GM12878 (cell line): Measurements from ENCODE around the gene TNIP1. TPM values are rescaled to one million over a fixed set of nuclear protein-coding genes. Genes with fewer than 3 reads are reported as not detected.

ENCODE experiments used
- ATAC-seq: fragments of 200-7000 bp; cut with Tn5 transposase; 3 replicates; pipeline ENCODE4 v1.9.1; 2020; ENCODE audit warnings: mild to moderate bottlenecking, moderate library complexity
- BruUV-seq: library from RNA; stranded (reverse); fragments of 400-500 nt; replicated peaks from 2 replicates; lab custom pipeline; 2021; lab: Mats Ljungman, UMichigan
- CTCF ChIA-PET: fragments of 300-600 bp; sonication (Branson Sonifier 250); formaldehyde crosslinking; extraction: SDS; loops from one replicate; lab custom pipeline; 2021; ENCODE audit warnings: inconsistent platforms; lab: Yijun Ruan, JAX
- POLR2A ChIA-PET: fragments of 350-600 bp; formaldehyde crosslinking; extraction: SDS; loops from one replicate; lab custom pipeline; 2021; ENCODE audit warnings: inconsistent platforms; lab: Charles Lee
- RAD21 ChIA-PET: fragments of 300-600 bp; sonication (Branson Sonifier 250); formaldehyde crosslinking; loops from one replicate; lab custom pipeline; 2023; ENCODE audit warnings: antibody characterized with exemption; ENCODE audit not compliant: unreplicated experiment; lab: Charles Lee
- SMC1A ChIA-PET: fragments of 300-600 bp; sonication (Branson Sonifier 250); formaldehyde crosslinking; loops from one replicate; lab custom pipeline; 2023; ENCODE audit not compliant: unreplicated experiment, uncharacterized antibody; lab: Charles Lee
- DNase-seq: peaks from one replicate; pipeline ENCODE4 v3.0.0-alpha.2; 2011; ENCODE audit warnings: low read depth, low spot score
- FAIRE-seq: peaks from 3 replicates; lab custom pipeline; 2011; peaks lifted over from hg19 to GRCh38; lab: Jason Lieb, UNC
- H2AFZ ChIP-seq: 2 replicates; pipeline ENCODE4 v1.6.0; 2011; ENCODE audit warnings: low read depth, low read length, control low read depth; ENCODE audit not compliant: control insufficient read depth
- H3K27ac ChIP-seq: 2 replicates; pipeline ENCODE4 v1.5.1; 2011; ENCODE audit warnings: control low read depth; ENCODE audit not compliant: control insufficient read depth, insufficient read depth
- H3K27me3 ChIP-seq, 2 experiments: replicated peaks in 1 of 2; 2 replicates each; pipeline versions ENCODE4 v1.6.0 to v1.6.1; 2011; ENCODE audit warnings: low read length in 1 of 2; ENCODE audit not compliant: control insufficient read depth in 2 of 2, insufficient read depth in 2 of 2
- H3K36me3 ChIP-seq, 2 experiments: 2 replicates each; pipeline ENCODE4 v1.5.1; 2011; ENCODE audit warnings: low read length in 1 of 2; ENCODE audit not compliant: control insufficient read depth in 2 of 2, insufficient read depth in 2 of 2
- H3K4me1 ChIP-seq: 2 replicates; pipeline ENCODE4 v1.6.1; 2011; ENCODE audit warnings: mild to moderate bottlenecking, low read length, moderate library complexity, mixed read lengths; ENCODE audit not compliant: control insufficient read depth, insufficient read depth
- H3K4me2 ChIP-seq: 2 replicates; pipeline ENCODE4 v1.6.0; 2011; ENCODE audit warnings: control low read depth; ENCODE audit not compliant: control insufficient read depth, insufficient read depth
- H3K4me3 ChIP-seq: fragments of 200-600 bp; sonication (generic); 2 replicates; pipeline ENCODE4 v1.5.1; 2016
- H3K79me2 ChIP-seq: 2 replicates; pipeline ENCODE4 v1.6.0; 2011; ENCODE audit warnings: low read length; ENCODE audit not compliant: control insufficient read depth, insufficient read depth
- H3K9ac ChIP-seq: 2 replicates; pipeline ENCODE4 v1.8.0; 2011; ENCODE audit warnings: low read length, control low read depth, mixed read lengths; ENCODE audit not compliant: control insufficient read depth, insufficient read depth
- H3K9me3 ChIP-seq: replicated peaks from 3 replicates; pipeline ENCODE4 v1.5.1; 2011; ENCODE audit warnings: mild to moderate bottlenecking, low read length; ENCODE audit not compliant: control insufficient read depth, insufficient read depth
- H4K20me1 ChIP-seq: 2 replicates; pipeline ENCODE4 v1.6.0; 2011; ENCODE audit not compliant: control insufficient read depth, insufficient read depth
- ASH2L ChIP-seq: fragments of 300-600, 200-600 bp; sonication (generic); IDR thresholded peaks from 2 replicates; pipeline ENCODE4 v1.6.1; 2017; ENCODE audit warnings: low read depth, mild to moderate bottlenecking, borderline replicate concordance
- BACH1 ChIP-seq: fragments of 450-650 bp; IDR thresholded peaks from 2 replicates; pipeline ENCODE4 v1.6.1; 2017; ENCODE audit warnings: mild to moderate bottlenecking, borderline replicate concordance
- BMI1 ChIP-seq: fragments of 450-650 bp; IDR thresholded peaks from 2 replicates; pipeline ENCODE4 v1.6.1; 2016; ENCODE audit warnings: mild to moderate bottlenecking, moderate library complexity, borderline replicate concordance
- CBX5 ChIP-seq: sonication (generic); IDR thresholded peaks from 2 replicates; pipeline ENCODE4 v1.6.1; 2016; ENCODE audit warnings: low read depth, moderate library complexity, mild to moderate bottlenecking, inconsistent platforms
- CHD2 ChIP-seq: IDR thresholded peaks from 2 replicates; pipeline ENCODE4 v1.6.1; 2011; ENCODE audit warnings: low read depth, low read length, improper control_type of control experiment, borderline replicate concordance
- FOS ChIP-seq: IDR thresholded peaks from 3 replicates; pipeline ENCODE4 v1.6.1; 2011; ENCODE audit warnings: borderline replicate concordance; ENCODE audit not compliant: insufficient read length; ENCODE audit errors: extremely low read depth
- JUNB ChIP-seq: IDR thresholded peaks from 2 replicates; pipeline ENCODE4 v1.6.1; 2016; ENCODE audit warnings: antibody characterized with exemption, mild to moderate bottlenecking
- KDM1A ChIP-seq: fragments of 200-600 bp; sonication (generic); IDR thresholded peaks from 2 replicates; pipeline ENCODE4 v1.6.1; 2016; ENCODE audit warnings: borderline replicate concordance
- LARP7 ChIP-seq: fragments of 450-650 bp; IDR thresholded peaks from 2 replicates; pipeline ENCODE4 v1.6.1; 2017; ENCODE audit warnings: mild to moderate bottlenecking
- MAX ChIP-seq: IDR thresholded peaks from 2 replicates; pipeline ENCODE4 v1.6.1; 2012; ENCODE audit warnings: low read depth, low read length, improper control_type of control experiment
- MYC ChIP-seq: IDR thresholded peaks from 2 replicates; pipeline ENCODE4 v1.6.1; 2011; ENCODE audit warnings: mild to moderate bottlenecking, low read length, moderate library complexity, inconsistent platforms; ENCODE audit not compliant: insufficient read depth, insufficient replicate concordance, insufficient read length, severe bottlenecking
- PAX5 ChIP-seq: IDR thresholded peaks from 2 replicates; pipeline ENCODE4 v1.6.1; 2011; ENCODE audit warnings: low read depth, low read length, borderline replicate concordance
- POLR2AphosphoS5 ChIP-seq: IDR thresholded peaks from 2 replicates; pipeline ENCODE4 v1.6.1; 2011; ENCODE audit warnings: mild to moderate bottlenecking, low read length, inconsistent platforms
- SMC3 ChIP-seq: IDR thresholded peaks from 2 replicates; pipeline ENCODE4 v1.6.1; 2011; ENCODE audit warnings: low read length, improper control_type of control experiment, borderline replicate concordance
- TCF12 ChIP-seq: IDR thresholded peaks from 2 replicates; pipeline ENCODE4 v1.6.1; 2011; ENCODE audit warnings: low read depth, mild to moderate bottlenecking, low read length
- YBX1 ChIP-seq: fragments of 450-650 bp; IDR thresholded peaks from 2 replicates; pipeline ENCODE4 v1.6.1; 2016; ENCODE audit warnings: antibody characterized with exemption
- YY1 ChIP-seq: IDR thresholded peaks from 2 replicates; pipeline ENCODE4 v1.6.1; 2011; ENCODE audit warnings: low read depth, mild to moderate bottlenecking, low read length
- WGBS: methylation state at CpG from one replicate; pipeline ENCODE4 v1.1.6; 2016; ENCODE audit warnings: low lambda C conversion rate; ENCODE audit not compliant: insufficient replicate concordance, insufficient coverage; ENCODE audit errors: missing lambda C conversion rate; 5-methylcytosine and 5-hydroxymethylcytosine counted together
- in situ Hi-C: fragments of 300-500 bp; cut with MboI; formaldehyde crosslinking; loops from 9 replicates; pipeline ENCODE4 v1.14.3; 2018; ENCODE audit warnings: mixed read lengths
- intact Hi-C: fragments of 100-400 bp; cut with micrococcal nuclease; formaldehyde crosslinking; loops from one replicate; pipeline ENCODE4 v1.14.2; 2022; ENCODE audit not compliant: unreplicated experiment
- polyA plus RNA-seq, 11 experiments: library from polyadenylated mRNA; depleted of rRNA in 4 of 11; unstranded in 6 of 11; stranded (reverse) in 5 of 11; fragments of >200 nt; fragmentation: Nextera tagmentation in 4 of 11; fragmentation: Illumina TruSeq in 1 of 11; extraction: Ambion mirVana in 4 of 11; extraction: Trizol in 1 of 11; gene quantifications; 1 replicate in 1 of 11; 2 replicates in 10 of 11; pipeline versions ENCODE4 v1.2.1 to v1.2.3, GENCODE V29; 2011 to 2016; ENCODE audit warnings: inconsistent platforms in 2 of 11, missing spikeins in 2 of 11, low read depth in 1 of 11
- total RNA-seq, 4 experiments: library from RNA; depleted of rRNA in 3 of 4; stranded (reverse); fragments of >200 nt in 3 of 4; fragmentation: Illumina TruSeq in 1 of 4; extraction: Trizol in 1 of 4; gene quantifications; 2 replicates each; pipeline versions ENCODE4 v1.2.1 to v1.2.3, GENCODE V29; 2013 to 2021
- TF ChIP-seq, protein P1 (sequence below): fragments of 150-350 bp; IDR thresholded peaks from 2 replicates; pipeline ENCODE4 v1.6.1; 2016; ENCODE audit warnings: low read depth, low read length
- TF ChIP-seq, protein P2 (sequence below): fragments of 450-650 bp; IDR thresholded peaks from 2 replicates; pipeline ENCODE4 v1.6.1; 2018; ENCODE audit warnings: borderline replicate concordance, mild to moderate bottlenecking; ENCODE audit not compliant: partially characterized antibody

TNIP1 gene
- total and polyA plus RNA-seq, 10 of the 15 experiments (the other 5 are each of a cell fraction or from before 2014, with no cell fraction given): 4.4 to 279 (median 150) TPM

DNA sequence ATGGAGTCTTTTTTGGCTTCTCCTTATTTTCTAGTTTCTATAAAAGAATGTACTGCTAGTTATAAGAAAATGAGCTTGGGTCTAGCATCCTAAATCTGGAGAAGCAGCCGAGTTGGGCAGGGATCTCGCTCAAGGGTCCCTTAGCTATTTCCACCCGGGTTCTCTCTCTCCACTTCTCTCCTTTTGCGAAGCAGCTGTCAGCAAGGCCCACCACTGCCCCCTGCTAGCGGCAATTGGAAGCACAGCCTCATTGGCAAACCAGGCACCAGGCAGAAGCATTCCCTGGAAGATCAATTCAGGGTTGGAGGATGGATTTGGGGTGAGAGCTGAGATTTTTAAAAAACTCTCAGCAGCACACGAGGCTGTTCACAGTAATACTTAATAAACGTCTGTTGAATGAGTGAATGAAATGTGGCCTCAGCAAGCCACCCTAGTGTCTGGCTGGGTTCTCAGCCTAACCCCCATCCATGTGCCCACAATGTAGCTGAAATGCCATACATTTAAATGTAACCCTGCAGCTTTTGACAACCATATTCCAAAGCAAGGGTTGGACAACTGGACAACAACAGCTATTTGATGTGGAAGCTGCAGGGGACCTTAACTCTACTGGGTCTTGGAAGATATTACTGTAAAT lies 34.6 kb upstream of the TNIP1 start:
- in situ Hi-C loops (no loop called here), intact Hi-C loops (loop anchor here (1.0 to 2.0 kb wide), 2 partner anchors 49 to 64 kb away; no protein-coding TSS in a partner anchor)
- Histone ChIP-seq H3K9ac (no peak overlapping the region), H4K20me1 (no peaks in the 10 kb centered on the region), H3K27me3 (no peaks in the 10 kb centered on the region), H2AFZ (no peak overlapping the region), H3K4me1 (peaks cover 17% of the 10 kb centered on the region), H3K4me3 (no peak overlapping the region), H3K27ac (no peak overlapping the region), H3K4me2 (no peak overlapping the region), H3K36me3 (peaks cover 30 to 34% of the 10 kb centered on the region in 2 experiments), H3K9me3 (no peaks in the 10 kb centered on the region), H3K79me2 (peaks cover 7% of the 10 kb centered on the region)
- RAD21 ChIA-PET: interaction anchor here (0.7 to 8.0 kb wide), 48 partner anchors 8 to 332 kb away, joined by 3 to 178 read pairs (median 5); partner anchors contain the start of genes ANXA6, IRGM, SLC36A1 and TNIP1
- ATAC-seq (peak; percentile 82), DNase-seq (no peak), FAIRE-seq (peak; percentile 78)
- 5% methylated on average over 7 of the region's 7 CpGs for WGBS
- CTCF ChIA-PET: interaction anchor here (0.7 to 23.4 kb wide), 57 partner anchors 9 to 452 kb away, joined by 3 to 691 read pairs (median 7); partner anchors contain the start of genes ANXA6, RBM22 and TNIP1
- SMC1A ChIA-PET: interaction anchor here (0.6 to 10.5 kb wide), 57 partner anchors 8 to 411 kb away, joined by 3 to 279 read pairs (median 6); partner anchors contain the start of genes ANXA6, CCDC69 and TNIP1
- POLR2A ChIA-PET: interaction anchor here (0.7 to 3.4 kb wide), 16 partner anchors 10 to 75 kb away, joined by 3 to 23 read pairs (median 4); partner anchors contain the start of gene TNIP1
- no TSS peak for BruUV-seq
- TF ChIP-seq ASH2L (no peak), YY1 (peak; percentile 76), YBX1 (no peak), MAX (no peak), TCF12 (peak; percentile 59; the same call in 1 of the 2 replicates), JUNB (no peak), POLR2AphosphoS5 (no peak), LARP7 (no peak), PAX5 (no peak), CBX5 (no peak), BMI1 (no peak), SMC3 (peak; percentile 91), KDM1A (no peak), CHD2 (0 out of 2 replicates have a peak, but pooled peaks have one; percentile 12), FOS (no peak), BACH1 (no peak), MYC (no peak)
- TF ChIP-seq, protein P1, sequence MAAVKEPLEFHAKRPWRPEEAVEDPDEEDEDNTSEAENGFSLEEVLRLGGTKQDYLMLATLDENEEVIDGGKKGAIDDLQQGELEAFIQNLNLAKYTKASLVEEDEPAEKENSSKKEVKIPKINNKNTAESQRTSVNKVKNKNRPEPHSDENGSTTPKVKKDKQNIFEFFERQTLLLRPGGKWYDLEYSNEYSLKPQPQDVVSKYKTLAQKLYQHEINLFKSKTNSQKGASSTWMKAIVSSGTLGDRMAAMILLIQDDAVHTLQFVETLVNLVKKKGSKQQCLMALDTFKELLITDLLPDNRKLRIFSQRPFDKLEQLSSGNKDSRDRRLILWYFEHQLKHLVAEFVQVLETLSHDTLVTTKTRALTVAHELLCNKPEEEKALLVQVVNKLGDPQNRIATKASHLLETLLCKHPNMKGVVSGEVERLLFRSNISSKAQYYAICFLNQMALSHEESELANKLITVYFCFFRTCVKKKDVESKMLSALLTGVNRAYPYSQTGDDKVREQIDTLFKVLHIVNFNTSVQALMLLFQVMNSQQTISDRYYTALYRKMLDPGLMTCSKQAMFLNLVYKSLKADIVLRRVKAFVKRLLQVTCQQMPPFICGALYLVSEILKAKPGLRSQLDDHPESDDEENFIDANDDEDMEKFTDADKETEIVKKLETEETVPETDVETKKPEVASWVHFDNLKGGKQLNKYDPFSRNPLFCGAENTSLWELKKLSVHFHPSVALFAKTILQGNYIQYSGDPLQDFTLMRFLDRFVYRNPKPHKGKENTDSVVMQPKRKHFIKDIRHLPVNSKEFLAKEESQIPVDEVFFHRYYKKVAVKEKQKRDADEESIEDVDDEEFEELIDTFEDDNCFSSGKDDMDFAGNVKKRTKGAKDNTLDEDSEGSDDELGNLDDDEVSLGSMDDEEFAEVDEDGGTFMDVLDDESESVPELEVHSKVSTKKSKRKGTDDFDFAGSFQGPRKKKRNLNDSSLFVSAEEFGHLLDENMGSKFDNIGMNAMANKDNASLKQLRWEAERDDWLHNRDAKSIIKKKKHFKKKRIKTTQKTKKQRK: no peak
- TF ChIP-seq, protein P2, sequence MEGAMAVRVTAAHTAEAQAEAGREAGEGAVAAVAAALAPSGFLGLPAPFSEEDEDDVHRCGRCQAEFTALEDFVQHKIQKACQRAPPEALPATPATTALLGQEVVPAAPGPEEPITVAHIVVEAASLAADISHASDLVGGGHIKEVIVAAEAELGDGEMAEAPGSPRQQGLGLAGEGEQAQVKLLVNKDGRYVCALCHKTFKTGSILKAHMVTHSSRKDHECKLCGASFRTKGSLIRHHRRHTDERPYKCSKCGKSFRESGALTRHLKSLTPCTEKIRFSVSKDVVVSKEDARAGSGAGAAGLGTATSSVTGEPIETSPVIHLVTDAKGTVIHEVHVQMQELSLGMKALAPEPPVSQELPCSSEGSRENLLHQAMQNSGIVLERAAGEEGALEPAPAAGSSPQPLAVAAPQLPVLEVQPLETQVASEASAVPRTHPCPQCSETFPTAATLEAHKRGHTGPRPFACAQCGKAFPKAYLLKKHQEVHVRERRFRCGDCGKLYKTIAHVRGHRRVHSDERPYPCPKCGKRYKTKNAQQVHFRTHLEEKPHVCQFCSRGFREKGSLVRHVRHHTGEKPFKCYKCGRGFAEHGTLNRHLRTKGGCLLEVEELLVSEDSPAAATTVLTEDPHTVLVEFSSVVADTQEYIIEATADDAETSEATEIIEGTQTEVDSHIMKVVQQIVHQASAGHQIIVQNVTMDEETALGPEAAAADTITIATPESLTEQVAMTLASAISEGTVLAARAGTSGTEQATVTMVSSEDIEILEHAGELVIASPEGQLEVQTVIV: no peak
